Measurements from ENCODE around the gene NMBR.

DNA sequence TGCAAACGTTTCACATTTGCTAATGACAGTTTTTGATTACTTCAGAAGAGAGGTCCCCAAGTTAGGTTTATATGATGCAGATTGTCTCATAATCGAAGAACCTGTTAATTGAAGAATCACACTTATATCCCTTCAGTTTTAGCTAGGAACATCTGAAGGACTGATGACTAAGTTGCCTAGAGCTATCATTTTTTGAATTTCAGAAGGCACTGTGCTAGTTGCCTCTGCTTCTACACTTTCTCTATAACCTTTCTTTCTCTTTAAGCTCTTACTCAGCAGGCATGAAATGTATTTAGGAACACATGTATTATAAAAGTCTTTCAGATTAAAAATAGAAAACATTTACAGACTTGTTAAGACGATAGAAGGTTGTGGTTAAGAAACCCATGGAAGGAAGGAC lies 28.6 kb downstream of the NMBR start:
- TF ChIP-seq, protein P1, sequence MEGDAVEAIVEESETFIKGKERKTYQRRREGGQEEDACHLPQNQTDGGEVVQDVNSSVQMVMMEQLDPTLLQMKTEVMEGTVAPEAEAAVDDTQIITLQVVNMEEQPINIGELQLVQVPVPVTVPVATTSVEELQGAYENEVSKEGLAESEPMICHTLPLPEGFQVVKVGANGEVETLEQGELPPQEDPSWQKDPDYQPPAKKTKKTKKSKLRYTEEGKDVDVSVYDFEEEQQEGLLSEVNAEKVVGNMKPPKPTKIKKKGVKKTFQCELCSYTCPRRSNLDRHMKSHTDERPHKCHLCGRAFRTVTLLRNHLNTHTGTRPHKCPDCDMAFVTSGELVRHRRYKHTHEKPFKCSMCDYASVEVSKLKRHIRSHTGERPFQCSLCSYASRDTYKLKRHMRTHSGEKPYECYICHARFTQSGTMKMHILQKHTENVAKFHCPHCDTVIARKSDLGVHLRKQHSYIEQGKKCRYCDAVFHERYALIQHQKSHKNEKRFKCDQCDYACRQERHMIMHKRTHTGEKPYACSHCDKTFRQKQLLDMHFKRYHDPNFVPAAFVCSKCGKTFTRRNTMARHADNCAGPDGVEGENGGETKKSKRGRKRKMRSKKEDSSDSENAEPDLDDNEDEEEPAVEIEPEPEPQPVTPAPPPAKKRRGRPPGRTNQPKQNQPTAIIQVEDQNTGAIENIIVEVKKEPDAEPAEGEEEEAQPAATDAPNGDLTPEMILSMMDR (IDR thresholded peaks at IDR 0.05): no peak
- TF ChIP-seq POLR2A (IDR thresholded peaks at IDR 0.05): no peak
